RWPE1 (cell line): ENCODE data around the gene NUDT8.

Source experiments
- CTCF ChIA-PET: fragments of 350-600 bp; sonication (Branson Sonifier 250); formaldehyde crosslinking; extraction: SDS; loops from one replicate; lab custom pipeline; 2021; lab: Yijun Ruan, JAX
- POLR2A ChIA-PET: fragments of 400-600 bp; formaldehyde crosslinking; extraction: SDS; loops from one replicate; lab custom pipeline; 2020; ENCODE audit warnings: antibody characterized with exemption; ENCODE audit not compliant: low non-redundant PET; lab: Yijun Ruan, JAX
- DNase-seq: peaks from one replicate; pipeline ENCODE4 v3.0.0; 2012; ENCODE audit warnings: low spot score
- H3K27ac ChIP-seq: fragments of 450-650 bp; 2 replicates; pipeline ENCODE4 v1.5.1; 2017
- CTCF ChIP-seq: fragments of 450-650 bp; conservative IDR thresholded peaks from 2 replicates; pipeline ENCODE4 v1.5.1; 2017; ENCODE audit warnings: low read depth, mild to moderate bottlenecking

The NUDT8 gene

DNA sequence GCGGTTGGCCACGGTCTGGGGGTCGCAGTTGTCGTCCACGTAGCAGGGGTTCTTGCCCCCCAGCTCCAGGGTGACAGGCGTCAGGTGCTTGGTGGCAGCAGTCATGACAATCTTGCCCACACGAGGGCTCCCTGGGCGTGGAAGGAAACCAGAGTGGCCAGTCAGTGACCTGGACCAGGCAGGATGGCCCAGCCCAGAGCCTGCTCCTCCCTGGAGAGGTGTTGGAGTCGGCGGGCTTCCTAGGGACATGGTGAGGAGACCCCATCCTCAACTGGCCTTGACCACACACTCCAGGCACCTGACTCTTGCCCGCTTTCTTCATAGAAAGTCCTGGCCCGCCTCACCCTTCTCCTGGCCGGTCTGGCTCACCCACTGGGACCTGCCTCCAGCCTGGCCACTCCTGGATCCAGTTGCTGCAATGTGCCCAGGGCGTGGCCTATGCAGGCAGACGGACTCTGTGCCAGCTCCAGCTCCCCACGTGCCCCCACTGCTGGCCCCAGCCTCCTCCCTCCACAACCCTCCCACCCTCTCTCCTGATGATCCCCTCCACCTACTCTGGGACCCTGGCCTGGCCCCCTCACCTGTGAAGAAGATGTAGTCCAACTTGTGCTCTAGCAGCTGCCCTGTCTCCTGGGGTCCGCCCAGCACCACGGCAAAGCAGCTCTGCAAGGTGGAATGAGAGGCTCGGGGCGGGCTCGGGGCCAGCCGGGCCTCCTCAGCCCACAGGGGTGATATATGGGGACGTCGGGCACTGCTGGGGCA, 36.0 kb upstream of the NUDT8 start:
- CTCF ChIA-PET: interaction anchor here (0.7 to 1.9 kb wide), 5 partner anchors 8 to 36 kb away, joined by 3 to 9 read pairs (median 5); partner anchors contain the start of genes ALDH3B2, NUDT8 and TBX10
- no peak for DNase-seq
- POLR2A ChIA-PET: no interaction called here
- no peak overlapping the region for H3K27ac ChIP-seq
- TF ChIP-seq CTCF: no peak

- no peak for TF ChIP-seq CTCF
- CTCF ChIA-PET: interaction anchor here (0.7 to 1.9 kb wide), 4 partner anchors 9 to 35 kb away, joined by 3 to 9 read pairs (median 6); partner anchors contain the start of genes ALDH3B2 and NUDT8
- POLR2A ChIA-PET: no interaction called here
- H3K27ac ChIP-seq: no peak overlapping the region
- no peak for DNase-seq
These were observed 35.2 kb upstream of the NUDT8 start for GRCh38 chr11:67664696-67665540.

DNA sequence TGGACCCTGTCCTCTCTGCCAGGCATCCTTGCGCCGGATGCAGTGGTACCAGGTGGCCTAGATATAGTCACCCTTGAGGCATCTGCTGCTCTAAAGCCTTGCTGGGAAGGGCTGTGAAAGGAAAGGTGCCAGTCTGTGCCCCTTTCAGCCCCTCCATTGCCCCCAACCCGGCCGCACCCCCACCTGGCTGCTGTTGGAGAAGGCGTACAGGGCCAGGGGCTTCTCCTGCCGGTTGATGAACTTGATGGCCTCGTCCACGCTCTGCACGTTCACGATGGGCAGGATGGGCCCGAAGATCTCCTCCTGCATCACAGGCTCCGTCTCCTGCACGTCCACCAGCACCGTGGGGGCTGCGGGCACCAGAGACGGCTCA, 34.5 kb upstream of the NUDT8 start:
- H3K27ac ChIP-seq: no peak overlapping the region
- ChIA-PET CTCF (interaction anchor here (1.3 to 1.7 kb wide), 2 partner anchors 10 to 35 kb away, joined by 5 to 6 read pairs; partner anchors contain the start of genes ALDH3B2 and NUDT8), POLR2A (no interaction called here)
- TF ChIP-seq CTCF: no peak
- no peak for DNase-seq

GRCh38 chr11:67663532-67664212, 33.9 kb upstream of the NUDT8 start:
- DNase-seq: no peak
- ChIA-PET POLR2A (no interaction called here), CTCF (interaction anchor here (0.7 kb wide), 1 partner anchor 32 kb away, joined by 3 read pairs; no protein-coding TSS in a partner anchor)
- H3K27ac ChIP-seq: no peak overlapping the region
- no peak for TF ChIP-seq CTCF

DNA sequence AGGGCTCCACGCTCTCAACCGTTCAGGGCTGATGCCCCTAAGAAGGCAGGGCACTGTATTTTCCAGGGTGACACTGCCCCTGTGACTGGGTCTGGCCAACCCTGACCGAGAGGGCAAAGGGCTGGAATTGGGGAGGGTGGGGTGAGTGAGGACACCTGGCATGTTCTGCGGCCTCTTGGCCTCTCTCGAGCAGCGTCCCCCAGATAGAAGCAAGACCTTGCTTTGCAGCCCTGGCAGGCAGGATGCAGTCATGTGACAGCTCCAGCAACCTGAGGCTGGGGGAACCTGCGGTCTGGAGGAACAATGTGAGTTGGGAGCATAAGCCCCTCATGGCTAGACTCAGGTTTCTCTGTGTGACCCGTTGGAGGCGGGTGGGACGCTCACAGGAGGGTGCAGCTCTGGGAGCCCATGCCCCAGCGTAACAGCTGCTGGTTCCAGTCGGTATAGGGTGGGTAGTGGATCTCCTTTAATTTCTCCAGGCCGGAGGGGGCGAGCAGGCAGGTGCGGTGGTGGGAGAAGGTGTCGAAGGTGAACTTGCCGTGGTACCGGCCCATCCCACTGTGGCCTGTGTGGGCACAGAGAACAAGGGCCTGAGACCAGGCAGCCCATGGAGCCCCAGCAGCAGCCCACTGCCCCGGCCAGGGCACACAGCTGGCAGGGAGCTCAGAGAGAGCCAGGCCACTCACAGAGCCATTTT, 33.2 kb upstream of the NUDT8 start:
- ChIA-PET CTCF (interaction anchor here (0.7 kb wide), 1 partner anchor 31 kb away, joined by 3 read pairs; no protein-coding TSS in a partner anchor), POLR2A (no interaction called here)
- no peak for TF ChIP-seq CTCF
- H3K27ac ChIP-seq: no peak overlapping the region
- DNase-seq: no peak
